Progenitor cell of endocrine pancreas (in vitro differentiated cells): ENCODE results near the gene LAMA1. TPM values are rescaled to one million over a fixed set of nuclear protein-coding genes. Genes with fewer than 3 reads are reported as not detected.

Experiments used
- DNase-seq: peaks from one replicate; pipeline ENCODE4 v3.0.0; 2021; ENCODE audit warnings: low spot score; ENCODE audit not compliant: unreplicated experiment
- H3K27ac Mint-ChIP-seq: 2 replicates; pipeline ENCODE4 v1.8.0; 2021; ENCODE audit warnings: mild to moderate bottlenecking, moderate library complexity, mixed read lengths
- H3K27me3 Mint-ChIP-seq: 2 replicates; pipeline ENCODE4 v1.8.0; 2021; ENCODE audit warnings: mixed read lengths
- H3K36me3 Mint-ChIP-seq: 2 replicates; pipeline ENCODE4 v1.8.0; 2022; ENCODE audit warnings: mixed read lengths; ENCODE audit not compliant: insufficient read depth
- H3K4me1 Mint-ChIP-seq: 2 replicates; pipeline ENCODE4 v1.8.0; 2021; ENCODE audit warnings: low read depth, mixed read lengths
- H3K4me3 Mint-ChIP-seq: 2 replicates; pipeline ENCODE4 v1.8.0; 2021; ENCODE audit warnings: low read depth, mild to moderate bottlenecking, moderate library complexity, mixed read lengths
- H3K9me3 Mint-ChIP-seq: 2 replicates; pipeline ENCODE4 v1.8.0; 2021; ENCODE audit warnings: low read depth, mixed read lengths
- total RNA-seq: library from RNA; stranded (reverse); gene quantifications from 2 replicates; pipeline ENCODE4 v1.2.1, GENCODE V29; 2021
- TF ChIP-seq, protein P1 (sequence below): fragments of 200-600 bp; sonication (generic); IDR thresholded peaks from one replicate; pipeline ENCODE4 v1.5.0; 2021; ENCODE audit warnings: antibody characterized with exemption, mild to moderate bottlenecking; ENCODE audit not compliant: unreplicated experiment

Gene LAMA1
- total RNA-seq, 1 donor from 2014 or later, result 257 TPM

DNA sequence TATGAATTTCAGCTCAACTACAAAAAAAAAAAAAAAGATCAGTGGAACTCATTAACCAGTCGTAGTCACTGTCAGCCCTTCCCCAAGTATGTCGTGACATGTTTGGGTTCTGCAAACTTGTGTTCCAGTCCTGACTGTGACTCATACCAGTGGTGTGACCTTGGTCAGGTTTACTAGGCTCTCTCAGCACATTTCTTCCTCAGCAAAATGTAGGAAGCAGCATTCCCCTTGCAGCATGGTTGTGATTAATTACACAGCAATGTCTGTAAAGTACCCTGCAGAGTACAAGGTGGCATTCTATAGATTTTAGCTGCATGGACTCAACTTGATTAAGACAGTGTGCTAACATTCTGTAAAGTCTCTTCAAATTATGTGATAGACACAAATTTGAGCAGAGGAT, 156.9 kb downstream of the LAMA1 start:
- TF ChIP-seq, protein P1, sequence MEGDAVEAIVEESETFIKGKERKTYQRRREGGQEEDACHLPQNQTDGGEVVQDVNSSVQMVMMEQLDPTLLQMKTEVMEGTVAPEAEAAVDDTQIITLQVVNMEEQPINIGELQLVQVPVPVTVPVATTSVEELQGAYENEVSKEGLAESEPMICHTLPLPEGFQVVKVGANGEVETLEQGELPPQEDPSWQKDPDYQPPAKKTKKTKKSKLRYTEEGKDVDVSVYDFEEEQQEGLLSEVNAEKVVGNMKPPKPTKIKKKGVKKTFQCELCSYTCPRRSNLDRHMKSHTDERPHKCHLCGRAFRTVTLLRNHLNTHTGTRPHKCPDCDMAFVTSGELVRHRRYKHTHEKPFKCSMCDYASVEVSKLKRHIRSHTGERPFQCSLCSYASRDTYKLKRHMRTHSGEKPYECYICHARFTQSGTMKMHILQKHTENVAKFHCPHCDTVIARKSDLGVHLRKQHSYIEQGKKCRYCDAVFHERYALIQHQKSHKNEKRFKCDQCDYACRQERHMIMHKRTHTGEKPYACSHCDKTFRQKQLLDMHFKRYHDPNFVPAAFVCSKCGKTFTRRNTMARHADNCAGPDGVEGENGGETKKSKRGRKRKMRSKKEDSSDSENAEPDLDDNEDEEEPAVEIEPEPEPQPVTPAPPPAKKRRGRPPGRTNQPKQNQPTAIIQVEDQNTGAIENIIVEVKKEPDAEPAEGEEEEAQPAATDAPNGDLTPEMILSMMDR, result no peak
- H3K36me3 Mint-ChIP-seq, result peaks cover 65% of the 10 kb centered on the region
- no peak overlapping the region for H3K27ac Mint-ChIP-seq
- DNase-seq, result no peak
- peaks cover 4% of the 10 kb centered on the region for H3K9me3 Mint-ChIP-seq
- H3K4me3 Mint-ChIP-seq, result no peak overlapping the region
- no peaks in the 10 kb centered on the region for H3K27me3 Mint-ChIP-seq
- peaks cover 7% of the 10 kb centered on the region for H3K4me1 Mint-ChIP-seq

DNA sequence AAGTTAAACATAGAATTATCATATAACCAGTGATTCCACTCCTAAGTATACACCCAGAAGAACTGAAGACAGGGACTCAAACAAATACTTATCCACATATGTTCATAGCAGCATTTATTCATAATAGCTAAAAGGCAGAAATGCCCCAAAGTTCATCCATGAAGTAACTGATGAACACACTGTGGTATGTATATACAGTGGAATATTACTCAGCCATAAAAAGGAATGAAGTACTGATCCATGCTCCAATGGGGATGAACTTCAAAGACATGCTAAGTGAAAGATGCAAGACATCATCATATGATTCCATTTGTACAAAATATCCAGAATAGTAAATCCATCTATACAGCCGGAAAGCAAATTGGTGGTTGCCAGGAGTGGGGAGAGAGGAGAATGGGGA, 157.5 kb downstream of the LAMA1 start:
- Mint-ChIP-seq H3K27me3 (no peaks in the 10 kb centered on the region), H3K9me3 (peaks cover 4% of the 10 kb centered on the region), H3K27ac (no peak overlapping the region), H3K4me3 (no peak overlapping the region), H3K36me3 (peaks cover 61% of the 10 kb centered on the region), H3K4me1 (peaks cover 7% of the 10 kb centered on the region)
- no peak for DNase-seq
- TF ChIP-seq, protein P1, result no peak

DNA sequence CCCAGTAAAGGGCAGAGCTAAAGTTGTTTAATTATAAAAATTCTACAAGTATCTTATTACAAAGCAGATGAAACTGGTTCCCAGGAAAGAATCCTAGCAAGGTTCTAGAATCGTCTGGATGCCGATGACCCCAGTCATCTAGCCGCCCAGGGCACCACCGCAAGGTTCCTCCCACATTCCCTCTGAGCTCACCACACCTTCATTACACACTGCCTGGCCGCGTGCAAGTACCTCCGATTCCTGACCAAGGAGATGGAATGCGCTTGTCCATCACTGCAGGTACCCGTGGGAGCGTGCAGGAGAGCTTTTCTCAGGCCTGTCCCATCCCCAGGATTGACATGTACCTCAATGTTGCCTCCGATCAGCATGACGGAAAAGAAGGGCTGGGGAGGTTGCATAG, 158.5 kb downstream of the LAMA1 start:
- Mint-ChIP-seq H3K9me3 (peaks cover 4% of the 10 kb centered on the region), H3K27ac (no peak overlapping the region), H3K36me3 (peaks cover 60% of the 10 kb centered on the region), H3K4me1 (peaks cover 6% of the 10 kb centered on the region), H3K27me3 (no peaks in the 10 kb centered on the region), H3K4me3 (no peak overlapping the region)
- no peak for DNase-seq
- TF ChIP-seq, protein P1, result no peak

DNA sequence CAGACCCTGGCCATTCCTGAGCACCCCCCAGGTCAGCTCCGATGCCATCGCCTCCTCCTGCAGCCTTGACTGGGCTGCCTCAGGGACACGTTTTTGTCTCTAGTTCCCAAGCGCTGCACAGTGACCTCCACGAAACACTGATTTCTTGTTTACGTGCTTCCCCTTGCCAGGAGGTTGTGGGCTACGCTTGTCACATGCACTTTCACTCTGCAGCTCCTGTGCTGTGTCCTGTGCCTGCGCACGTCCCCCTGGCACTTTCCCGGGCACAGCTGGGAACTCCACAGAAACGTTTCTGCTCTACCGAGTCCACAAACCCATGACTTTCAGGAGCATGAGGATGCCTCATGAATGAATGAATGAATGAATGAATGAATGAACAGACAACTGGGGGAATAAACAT, 160.6 kb downstream of the LAMA1 start:
- Mint-ChIP-seq H3K4me3 (no peak overlapping the region), H3K27ac (peak overlapping the region; percentile 73), H3K36me3 (peaks cover 56% of the 10 kb centered on the region), H3K4me1 (peaks cover under 1% of the 10 kb centered on the region), H3K9me3 (peaks cover 4% of the 10 kb centered on the region), H3K27me3 (no peaks in the 10 kb centered on the region)
- no peak for DNase-seq
- TF ChIP-seq, protein P1, result no peak

DNA sequence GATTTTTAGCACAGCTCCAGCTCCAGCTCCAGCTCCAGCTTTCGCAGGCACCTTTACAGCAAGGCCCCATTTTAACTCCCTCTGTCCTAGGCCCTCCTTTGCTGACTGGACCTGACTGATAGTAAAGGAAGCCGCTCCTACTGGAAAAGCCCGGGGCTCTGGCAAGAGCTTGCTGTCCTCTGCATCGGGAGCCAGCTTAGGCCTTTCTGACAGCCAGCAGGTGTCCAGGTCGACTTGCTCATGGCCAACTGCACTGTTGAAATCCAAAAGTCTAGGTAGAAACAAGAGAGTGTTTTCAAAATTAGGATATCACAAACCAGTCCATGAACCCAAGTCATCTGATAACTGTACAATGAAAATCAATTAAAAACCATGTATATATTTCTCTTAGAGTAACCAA, 161.1 kb downstream of the LAMA1 start:
- H3K36me3 Mint-ChIP-seq, result peaks cover 57% of the 10 kb centered on the region
- no peak overlapping the region for H3K27ac Mint-ChIP-seq
- DNase-seq, result no peak
- TF ChIP-seq, protein P1, result no peak
- H3K9me3 Mint-ChIP-seq, result peaks cover 4% of the 10 kb centered on the region
- no peak overlapping the region for H3K4me3 Mint-ChIP-seq
- no peaks in the 10 kb centered on the region for H3K27me3 Mint-ChIP-seq
- peaks cover 5% of the 10 kb centered on the region for H3K4me1 Mint-ChIP-seq
